H1 (cell line): ENCODE measurements around the gene CRYBB1.

ENCODE experiments used
- ASH2L ChIP-seq: fragments of 200-600, 300-600 bp; sonication (generic); IDR thresholded peaks from one replicate; pipeline ENCODE4 v1.7.1; 2017; ENCODE audit warnings: low read length
- BCL11A ChIP-seq, 2 experiments: IDR thresholded peaks; one replicate each; pipeline ENCODE4 v1.6.1; 2011; ENCODE audit warnings: low read depth in 2 of 2, low read length in 2 of 2, mild to moderate bottlenecking in 2 of 2
- CHD2 ChIP-seq: IDR thresholded peaks from 2 replicates; pipeline ENCODE4 v1.6.1; 2012; ENCODE audit warnings: low read length, improper control_type of control experiment
- EP300 ChIP-seq, 2 experiments: IDR thresholded peaks; 1 replicate in 1 of 2; 2 replicates in 1 of 2; pipeline ENCODE4 v1.6.1; 2011 to 2012; ENCODE audit warnings: low read depth in 2 of 2, low read length in 2 of 2, mild to moderate bottlenecking in 2 of 2, borderline replicate concordance in 1 of 2, inconsistent platforms in 1 of 2, moderate library complexity in 1 of 2
- JUND ChIP-seq: IDR thresholded peaks from 2 replicates; pipeline ENCODE4 v1.6.1; 2011; ENCODE audit warnings: mild to moderate bottlenecking, improper control_type of control experiment, low read length
- KDM1A ChIP-seq: fragments of 200-600, 300-600 bp; sonication (generic); IDR thresholded peaks from 2 replicates; pipeline ENCODE4 v1.7.1; 2016; ENCODE audit warnings: mild to moderate bottlenecking, low read length, borderline replicate concordance
- MAFK ChIP-seq: IDR thresholded peaks from 2 replicates; pipeline ENCODE4 v1.6.1; 2012; ENCODE audit warnings: low read depth, mild to moderate bottlenecking, improper control_type of control experiment, low read length
- PHF8 ChIP-seq: fragments of 200-600 bp; sonication (generic); conservative IDR thresholded peaks from 2 replicates; pipeline ENCODE4 v1.7.1; 2012; ENCODE audit warnings: low read depth, mild to moderate bottlenecking, inconsistent platforms, low read length, moderate library complexity
- POLR2A ChIP-seq, 2 experiments: IDR thresholded peaks; 1 replicate in 1 of 2; 2 replicates in 1 of 2; pipeline ENCODE4 v1.6.1; 2011; ENCODE audit warnings: low read depth in 2 of 2, low read length in 2 of 2, mild to moderate bottlenecking in 2 of 2; ENCODE audit errors: control extremely low read depth in 1 of 2
- RAD21 ChIP-seq, 2 experiments: IDR thresholded peaks in 1 of 2; conservative IDR thresholded peaks in 1 of 2; 2 replicates each; pipeline ENCODE4 v1.6.1; 2011; ENCODE audit warnings: low read depth in 2 of 2, low read length in 2 of 2, improper control_type of control experiment in 1 of 2, inconsistent platforms in 1 of 2, mild to moderate bottlenecking in 1 of 2, moderate library complexity in 1 of 2
- SP1 ChIP-seq: IDR thresholded peaks from 2 replicates; pipeline ENCODE4 v1.6.1; 2011; ENCODE audit warnings: low read depth, low read length
- TF ChIP-seq, protein P1 (sequence below), 3 experiments: IDR thresholded peaks; 1 replicate in 2 of 3; 2 replicates in 1 of 3; pipeline versions ENCODE4 v1.5.1 to v1.6.1; 2011; ENCODE audit warnings: low read length in 3 of 3, mild to moderate bottlenecking in 3 of 3, inconsistent platforms in 2 of 3, low read depth in 1 of 3, moderate library complexity in 1 of 3; ENCODE audit not compliant: insufficient read depth in 1 of 3; ENCODE audit errors: control extremely low read depth in 1 of 3
- TF ChIP-seq, protein P2 (sequence below): IDR thresholded peaks from 2 replicates; pipeline ENCODE4 v1.6.1; 2012; ENCODE audit warnings: low read length, inconsistent platforms

- TF ChIP-seq EP300 (IDR thresholded peaks at IDR 0.05; ENCODE audit: borderline replicate concordance in 1 of 2, low read depth in 2 of 2, low read length in 2 of 2) = no peak
- no peak for TF ChIP-seq JUND
- TF ChIP-seq, protein P1, sequence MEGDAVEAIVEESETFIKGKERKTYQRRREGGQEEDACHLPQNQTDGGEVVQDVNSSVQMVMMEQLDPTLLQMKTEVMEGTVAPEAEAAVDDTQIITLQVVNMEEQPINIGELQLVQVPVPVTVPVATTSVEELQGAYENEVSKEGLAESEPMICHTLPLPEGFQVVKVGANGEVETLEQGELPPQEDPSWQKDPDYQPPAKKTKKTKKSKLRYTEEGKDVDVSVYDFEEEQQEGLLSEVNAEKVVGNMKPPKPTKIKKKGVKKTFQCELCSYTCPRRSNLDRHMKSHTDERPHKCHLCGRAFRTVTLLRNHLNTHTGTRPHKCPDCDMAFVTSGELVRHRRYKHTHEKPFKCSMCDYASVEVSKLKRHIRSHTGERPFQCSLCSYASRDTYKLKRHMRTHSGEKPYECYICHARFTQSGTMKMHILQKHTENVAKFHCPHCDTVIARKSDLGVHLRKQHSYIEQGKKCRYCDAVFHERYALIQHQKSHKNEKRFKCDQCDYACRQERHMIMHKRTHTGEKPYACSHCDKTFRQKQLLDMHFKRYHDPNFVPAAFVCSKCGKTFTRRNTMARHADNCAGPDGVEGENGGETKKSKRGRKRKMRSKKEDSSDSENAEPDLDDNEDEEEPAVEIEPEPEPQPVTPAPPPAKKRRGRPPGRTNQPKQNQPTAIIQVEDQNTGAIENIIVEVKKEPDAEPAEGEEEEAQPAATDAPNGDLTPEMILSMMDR (IDR thresholded peaks at IDR 0.05; ENCODE audit: control extremely low read depth in 1 of 3, insufficient read depth in 1 of 3, low read depth in 1 of 3, low read length in 3 of 3) = no peak
- no peak for TF ChIP-seq ASH2L
- TF ChIP-seq CHD2 = no peak
- no peak for TF ChIP-seq MAFK
- no peak for TF ChIP-seq SP1
- TF ChIP-seq RAD21 (IDR thresholded peaks at IDR 0.05 in 1 of 2, conservative IDR thresholded peaks at IDR 0.05 in 1 of 2; ENCODE audit: low read depth in 2 of 2, low read length in 2 of 2) = no peak
- TF ChIP-seq, protein P2, sequence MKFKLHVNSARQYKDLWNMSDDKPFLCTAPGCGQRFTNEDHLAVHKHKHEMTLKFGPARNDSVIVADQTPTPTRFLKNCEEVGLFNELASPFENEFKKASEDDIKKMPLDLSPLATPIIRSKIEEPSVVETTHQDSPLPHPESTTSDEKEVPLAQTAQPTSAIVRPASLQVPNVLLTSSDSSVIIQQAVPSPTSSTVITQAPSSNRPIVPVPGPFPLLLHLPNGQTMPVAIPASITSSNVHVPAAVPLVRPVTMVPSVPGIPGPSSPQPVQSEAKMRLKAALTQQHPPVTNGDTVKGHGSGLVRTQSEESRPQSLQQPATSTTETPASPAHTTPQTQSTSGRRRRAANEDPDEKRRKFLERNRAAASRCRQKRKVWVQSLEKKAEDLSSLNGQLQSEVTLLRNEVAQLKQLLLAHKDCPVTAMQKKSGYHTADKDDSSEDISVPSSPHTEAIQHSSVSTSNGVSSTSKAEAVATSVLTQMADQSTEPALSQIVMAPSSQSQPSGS = no peak
- no peak for TF ChIP-seq POLR2A (IDR thresholded peaks at IDR 0.05; ENCODE audit: control extremely low read depth in 1 of 2, low read depth in 2 of 2, low read length in 2 of 2)
- TF ChIP-seq KDM1A = no peak
- no peak for TF ChIP-seq BCL11A (IDR thresholded peaks at IDR 0.05; ENCODE audit: low read depth in 2 of 2, low read length in 2 of 2)
- TF ChIP-seq PHF8 = no peak
Measured at GRCh38 chr22:26556904-26557303, 60.9 kb downstream of the CRYBB1 start.
